Liver (tissue), 5 donors: ENCODE measurements around the gene TRIM49. TPM values are rescaled to one million over a fixed set of nuclear protein-coding genes. Genes with fewer than 3 reads are reported as not detected.

Source experiments
- polyA plus RNA-seq, 2 donors: library from polyadenylated mRNA; stranded (reverse) in 1 of 2; unstranded in 1 of 2; fragments of 200-250 nt in 1 of 2; fragments of >200 nt in 1 of 2; fragmentation: Nextera tagmentation in 1 of 2; extraction: Ambion mirVana in 1 of 2; gene quantifications; one replicate each; pipeline versions ENCODE4 v1.2.1 to v1.2.3, GENCODE V29; 2013 to 2015
- small RNA-seq: library from RNA; depleted of rRNA; stranded (forward); fragments of <200 nt; gene quantifications from one replicate; pipeline ENCODE3, GENCODE V24; 2014
- total RNA-seq, 2 donors: library from RNA; depleted of rRNA; stranded (reverse); fragments of >200 nt; gene quantifications; one replicate each; pipeline ENCODE4 v1.2.3, GENCODE V29; 2014
- donor health status: healthy.
- donor health status: healthy.
- donor health status: healthy.

The TRIM49 gene
- total and polyA plus RNA-seq, 4 donors = not detected

Small RNA genes lying within 50 kb of the gene (small RNA-seq; reads per million reads assigned to genes)
- not detected for gene AP003122.3

Other genes starting within 250 kb of the TRIM49 start
- gene TRIM77, start 98.3 kb downstream of the TRIM49 start, total RNA-seq = not detected
- not detected for gene TRIM77, start 98.3 kb downstream of the TRIM49 start, polyA plus RNA-seq
- gene TRIM64B, start 69.9 kb upstream of the TRIM49 start, total RNA-seq = not detected
- not detected for gene TRIM64B, start 69.9 kb upstream of the TRIM49 start, polyA plus RNA-seq
- not detected for gene TRIM49D1, start 113.7 kb upstream of the TRIM49 start, total RNA-seq
- gene TRIM49D1, start 113.7 kb upstream of the TRIM49 start, polyA plus RNA-seq = not detected
- gene TRIM49D2, start 115.5 kb upstream of the TRIM49 start, total RNA-seq = not detected
- not detected for gene TRIM49D2, start 115.5 kb upstream of the TRIM49 start, polyA plus RNA-seq
- gene TRIM64, start 157.5 kb upstream of the TRIM49 start, total RNA-seq = not detected
- not detected for gene TRIM64, start 157.5 kb upstream of the TRIM49 start, polyA plus RNA-seq
- gene TRIM49C, start 222.5 kb upstream of the TRIM49 start, total RNA-seq = not detected
- gene TRIM49C, start 222.5 kb upstream of the TRIM49 start, polyA plus RNA-seq = not detected